K562 (cell line): Measurements from ENCODE around the gene PRXL2B. TPM values are rescaled to one million over a fixed set of nuclear protein-coding genes. Genes with fewer than 3 reads are reported as not detected.

Experiments
- ATAC-seq: fragments of 200-7000 bp; cut with Tn5 transposase; 3 replicates; pipeline ENCODE4 v1.9.1; 2020; ENCODE audit warnings: moderate library complexity
- BruUV-seq: library from RNA; stranded (reverse); fragments of 400-500 nt; replicated peaks from 2 replicates; lab custom pipeline; 2021; lab: Mats Ljungman, UMichigan
- CTCF ChIA-PET: fragments of 300-600 bp; formaldehyde crosslinking; extraction: SDS; loops from one replicate; lab custom pipeline; 2021; ENCODE audit warnings: low intra/inter-chr PET ratio; lab: Yijun Ruan, JAX
- POLR2A ChIA-PET: fragments of 300-600, 350-650 bp; sonication (Branson Sonifier 250); formaldehyde crosslinking; extraction: SDS; loops from one replicate; lab custom pipeline; 2021; ENCODE audit warnings: antibody characterized with exemption, inconsistent platforms; lab: Yijun Ruan, JAX
- DNase-seq, 4 experiments: peaks; one replicate each; pipeline versions ENCODE4 v3.0.0 to v3.0.0-alpha.2; 2011 to 2018; ENCODE audit warnings: low spot score in 3 of 4, mixed read lengths in 3 of 4; ENCODE audit errors: extremely low read depth in 1 of 4
- FAIRE-seq: peaks from 2 replicates; lab custom pipeline; 2011; peaks lifted over from hg19 to GRCh38; lab: Jason Lieb, UNC
- H2AFZ ChIP-seq: 2 replicates; pipeline ENCODE4 v1.6.0; 2011; ENCODE audit warnings: low read depth, low read length, control low read depth, inconsistent platforms
- H3K27ac ChIP-seq: fragments of 200-600 bp; 3 replicates; pipeline ENCODE4 v1.8.0; 2011; ENCODE audit warnings: low read depth, mild to moderate bottlenecking, control low read depth, inconsistent platforms, low read length, moderate library complexity, mixed read lengths; ENCODE audit errors: extremely low read depth
- H3K27me3 ChIP-seq, 2 experiments: fragments of 300-600 bp in 1 of 2; 2 replicates in 1 of 2; 3 replicates in 1 of 2; pipeline versions ENCODE4 v1.6.0 to v1.8.0; 2011; ENCODE audit warnings: inconsistent platforms in 2 of 2, low read length in 2 of 2, mild to moderate bottlenecking in 1 of 2, mixed read lengths in 1 of 2, moderate library complexity in 1 of 2; ENCODE audit not compliant: control insufficient read depth in 2 of 2, insufficient read depth in 2 of 2
- H3K36me3 ChIP-seq: fragments of 300-600 bp; 3 replicates; pipeline ENCODE4 v1.8.0; 2011; ENCODE audit warnings: mild to moderate bottlenecking, low read length, inconsistent platforms; ENCODE audit not compliant: control insufficient read depth, insufficient read depth
- H3K4me1 ChIP-seq, 2 experiments: fragments of 200-600 bp in 1 of 2; replicated peaks in 1 of 2; 2 replicates in 1 of 2; 3 replicates in 1 of 2; pipeline versions ENCODE4 v1.5.1 to v1.8.0; 2011; ENCODE audit warnings: inconsistent platforms in 2 of 2, low read length in 2 of 2, mild to moderate bottlenecking in 1 of 2, mixed read lengths in 1 of 2, moderate library complexity in 1 of 2; ENCODE audit not compliant: control insufficient read depth in 2 of 2, insufficient read depth in 2 of 2
- H3K4me2 ChIP-seq: 2 replicates; pipeline ENCODE4 v1.6.1; 2011; ENCODE audit warnings: low read length, control low read depth, inconsistent platforms, mixed read lengths; ENCODE audit not compliant: insufficient read depth
- H3K4me3 ChIP-seq: fragments of 200-600 bp; sonication (generic), shearing (Covaris generic); 2 replicates; pipeline ENCODE4 v1.5.1; 2016; ENCODE audit warnings: control low read depth, inconsistent platforms
- H3K79me2 ChIP-seq: fragments of 200-600 bp; 3 replicates; pipeline ENCODE4 v1.8.0; 2011; ENCODE audit warnings: low read length, inconsistent platforms; ENCODE audit not compliant: control insufficient read depth, insufficient read depth
- H3K9ac ChIP-seq, 2 experiments: 2 replicates each; pipeline versions ENCODE4 v1.6.0 to v1.6.1; 2011; ENCODE audit warnings: low read depth in 2 of 2, low read length in 2 of 2, control low read depth in 1 of 2, inconsistent platforms in 1 of 2, mild to moderate bottlenecking in 1 of 2, mixed read lengths in 1 of 2; ENCODE audit not compliant: insufficient read depth in 1 of 2
- H3K9me1 ChIP-seq: one replicate; pipeline ENCODE4 v1.6.0; 2011; ENCODE audit warnings: inconsistent platforms, mild to moderate bottlenecking, low read length, moderate library complexity; ENCODE audit not compliant: control insufficient read depth, insufficient read depth
- H3K9me3 ChIP-seq: replicated peaks from 2 replicates; pipeline ENCODE4 v1.5.1; 2011; ENCODE audit warnings: low read depth, low read length, inconsistent platforms; ENCODE audit not compliant: control insufficient read depth, insufficient read depth
- H4K20me1 ChIP-seq: replicated peaks from 2 replicates; pipeline ENCODE4 v1.6.1; 2011; ENCODE audit warnings: low read length, inconsistent platforms, mixed read lengths; ENCODE audit not compliant: control insufficient read depth, insufficient read depth
- CTCF ChIP-seq, 3 experiments: IDR thresholded peaks in 2 of 3; conservative IDR thresholded peaks in 1 of 3; 2 replicates each; pipeline ENCODE4 v1.5.1; 2011 to 2012; ENCODE audit warnings: low read length in 3 of 3, mild to moderate bottlenecking in 3 of 3, control low read depth in 2 of 3, improper control_type of control experiment in 1 of 3, inconsistent platforms in 1 of 3, low read depth in 1 of 3, mixed read lengths in 1 of 3, moderate library complexity in 1 of 3; ENCODE audit not compliant: insufficient read depth in 2 of 3
- ELF2 ChIP-seq: fragments of 250-450 bp; sonication (Bioruptor Pico); IDR thresholded peaks from 2 replicates; pipeline ENCODE4 v1.5.0; 2021; ENCODE audit warnings: mild to moderate bottlenecking
- HINFP ChIP-seq: fragments of 450-650 bp; conservative IDR thresholded peaks from 2 replicates; pipeline ENCODE4 v1.6.1; 2016; ENCODE audit warnings: missing genetic modification characterization, low read depth, mild to moderate bottlenecking, control low read depth, missing compliant biosample characterization
- KDM4B ChIP-seq, 2 experiments: fragments of 450-650 bp in 1 of 2; sonication (generic) in 1 of 2; IDR thresholded peaks; 2 replicates each; pipeline ENCODE4 v1.6.1; 2016 to 2017; ENCODE audit warnings: borderline replicate concordance in 2 of 2, antibody characterized with exemption in 1 of 2, low read depth in 1 of 2, mild to moderate bottlenecking in 1 of 2
- MECOM ChIP-seq: fragments of 250-450 bp; sonication (Bioruptor Pico); IDR thresholded peaks from 2 replicates; pipeline ENCODE4 v1.8.0; 2022; ENCODE audit warnings: inconsistent platforms
- MYC ChIP-seq, 2 experiments: fragments of 250-450 bp in 1 of 2; sonication (Bioruptor Pico) in 1 of 2; IDR thresholded peaks; 2 replicates each; pipeline versions ENCODE4 v1.5.1 to v1.6.1; 2012 to 2021; ENCODE audit warnings: low read depth in 2 of 2, borderline replicate concordance in 1 of 2, improper control_type of control experiment in 1 of 2, low read length in 1 of 2, mild to moderate bottlenecking in 1 of 2, moderate library complexity in 1 of 2
- NR2C2 ChIP-seq, 2 experiments: fragments of 200-800 bp in 1 of 2; sonication (Bioruptor generic) in 1 of 2; sonication (generic) in 1 of 2; formaldehyde crosslinking in 1 of 2; IDR thresholded peaks; 2 replicates each; pipeline versions ENCODE4 v1.6.1 to v1.8.0; 2016 to 2022; ENCODE audit warnings: mild to moderate bottlenecking in 1 of 2, missing compliant biosample characterization in 1 of 2, missing genetic modification characterization in 1 of 2, missing genetic modification reagents in 1 of 2
- TAF1 ChIP-seq: IDR thresholded peaks from 2 replicates; pipeline ENCODE4 v1.6.1; 2011; ENCODE audit warnings: mild to moderate bottlenecking, low read length, moderate library complexity; ENCODE audit not compliant: insufficient read depth, control insufficient read depth, severe bottlenecking; ENCODE audit errors: extremely low read depth
- TCF7 ChIP-seq: sonication (generic); IDR thresholded peaks from 2 replicates; pipeline ENCODE4 v1.6.1; 2016; ENCODE audit warnings: antibody characterized with exemption, borderline replicate concordance
- ZBTB1 ChIP-seq: sonication (generic); formaldehyde crosslinking; IDR thresholded peaks from 2 replicates; pipeline ENCODE4 v1.8.1; 2023; ENCODE audit warnings: missing genetic modification reagents, low read depth, mild to moderate bottlenecking, borderline replicate concordance
- ZNF146 ChIP-seq: IDR thresholded peaks from one replicate; pipeline ENCODE4 v1.6.1; 2018; ENCODE audit warnings: missing compliant biosample characterization; ENCODE audit not compliant: unreplicated experiment
- ZNF239 ChIP-seq: fragments of 250-450 bp; sonication (Bioruptor Pico); IDR thresholded peaks from 2 replicates; pipeline ENCODE4 v1.4.0; 2020; ENCODE audit warnings: mild to moderate bottlenecking
- ZNF24 ChIP-seq: fragments of 450-650 bp; IDR thresholded peaks from 2 replicates; pipeline ENCODE4 v1.6.1; 2016
- ZNF655 ChIP-seq: fragments of 250-450 bp; sonication (Bioruptor Pico); IDR thresholded peaks from 2 replicates; pipeline ENCODE4 v1.5.0; 2021
- WGBS: fragments of 100-300 bp; shearing (Covaris generic); methylation state at CpG from one replicate; pipeline ENCODE4 v1.1.6; 2016; ENCODE audit warnings: low coverage, mixed read lengths; ENCODE audit not compliant: insufficient coverage; ENCODE audit errors: missing lambda C conversion rate; 5-methylcytosine and 5-hydroxymethylcytosine counted together
- in situ Hi-C: fragments of 300-500 bp; cut with MboI; formaldehyde crosslinking; loops from 4 replicates; pipeline ENCODE4 v1.15.0; 2018; ENCODE audit warnings: inconsistent platforms, mixed read lengths
- intact Hi-C: fragments of 100-400 bp; cut with micrococcal nuclease; formaldehyde crosslinking; loops from 2 replicates; pipeline ENCODE4 v1.14.2; 2022
- polyA plus RNA-seq, 8 experiments: library from polyadenylated mRNA; depleted of rRNA in 4 of 8; stranded (reverse) in 5 of 8; unstranded in 3 of 8; fragments of >200 nt; fragmentation: Nextera tagmentation in 2 of 8; fragmentation: Illumina TruSeq in 1 of 8; extraction: Ambion mirVana in 2 of 8; extraction: Trizol in 1 of 8; gene quantifications; 2 replicates each; pipeline versions ENCODE4 v1.2.1 to v1.2.3, GENCODE V29; 2011 to 2014; ENCODE audit warnings: inconsistent platforms in 1 of 8, missing spikeins in 1 of 8
- total RNA-seq, 7 experiments: library from RNA; depleted of rRNA in 6 of 7; stranded (reverse); fragments of >200 nt in 6 of 7; fragmentation: Illumina TruSeq in 2 of 7; extraction: Trizol in 2 of 7; gene quantifications; 2 replicates each; pipeline versions ENCODE4 v1.2.1 to v1.2.3, GENCODE V29; 2011 to 2021; ENCODE audit warnings: low replicate concordance in 1 of 7

PRXL2B gene
- total and polyA plus RNA-seq, 9 of the 15 experiments (the other 6 are each of a cell fraction or from before 2014, with no cell fraction given), result 0.99 to 25.3 (median 11.8) TPM

- TF ChIP-seq CTCF (IDR thresholded peaks at IDR 0.05 in 2 of 3, conservative IDR thresholded peaks at IDR 0.05 in 1 of 3; ENCODE audit: insufficient read depth in 2 of 3, low read depth in 1 of 3, low read length in 3 of 3), result no peak
- no peak for TF ChIP-seq MYC (IDR thresholded peaks at IDR 0.05; ENCODE audit: low read depth, low read length)
- no peak for TF ChIP-seq MYC (CRISPR knock-in tag; IDR thresholded peaks at IDR 0.05; ENCODE audit: borderline replicate concordance, low read depth)
- no peak for TF ChIP-seq KDM4B (IDR thresholded peaks at IDR 0.05; ENCODE audit: borderline replicate concordance in 2 of 2, low read depth in 1 of 2)
- no peak for TF ChIP-seq ZBTB1 (CRISPR knock-in tag)
- no peak for TF ChIP-seq ZNF24
- TF ChIP-seq, all 486 proteins: peak for 0
Observed at GRCh38 chr1:2612591-2613365, 26.2 kb downstream of the PRXL2B start (continued).

- intact Hi-C loops, result no loop called here
- peaks cover 0 to 25% of the 10 kb centered on the region in 2 experiments; a peak in 2 of 5 replicates for H3K4me1 ChIP-seq
- no TSS peak for BruUV-seq
- H3K79me2 ChIP-seq, result no peaks in the 10 kb centered on the region
- no peak overlapping the region for H3K9ac ChIP-seq
- ChIA-PET POLR2A (interaction anchor here (1.8 kb wide), 1 partner anchor 29 kb away, joined by 5 read pairs; no protein-coding TSS in a partner anchor), CTCF (no interaction called here)
- no peaks in the 10 kb centered on the region; the same call in 1 of the 2 replicates for H4K20me1 ChIP-seq
- H3K9me1 ChIP-seq, result no peaks in the 10 kb centered on the region
- FAIRE-seq (no peak), DNase-seq (no peak), ATAC-seq (no peak)
- no peaks in the 10 kb centered on the region for H3K36me3 ChIP-seq
- no peaks in the 10 kb centered on the region; the same call in 1 of the 2 replicates for H3K9me3 ChIP-seq
- H3K27me3 ChIP-seq, result peaks cover 10 to 28% of the 10 kb centered on the region in 2 experiments
- H3K4me3 ChIP-seq, result no peak overlapping the region
- H2AFZ ChIP-seq, result no peak overlapping the region
- H3K27ac ChIP-seq, result no peak overlapping the region
- H3K4me2 ChIP-seq, result no peak overlapping the region
- WGBS, result 3% methylated on average over 2 of the region's 2 CpGs
- in situ Hi-C loops, result no loop called here
- TF ChIP-seq HINFP (no peak), TAF1 (no peak), NR2C2 (CRISPR knock-in tag; IDR thresholded peaks at IDR 0.05) (no peak), NR2C2 (tag; IDR thresholded peaks at IDR 0.05) (no peak), TCF7 (no peak), MECOM (CRISPR knock-in tag) (no peak), ZNF655 (CRISPR knock-in tag) (no peak), ZNF146 (CRISPR knock-in tag) (no peak), ZNF239 (CRISPR knock-in tag) (no peak), ELF2 (CRISPR knock-in tag) (no peak)
Observed at GRCh38 chr1:2614145-2614544, 27.6 kb downstream of the PRXL2B start.
